ENCODE measurements around the gene DOCK6. TPM values are rescaled to one million over a fixed set of nuclear protein-coding genes. Genes with fewer than 3 reads are reported as not detected.

Gene DOCK6
- total RNA-seq, 1 donor from 2014 or later: 65.8 TPM

GRCh38 chr19:11264452-11265176 lies 2.3 kb upstream of the DOCK6 start:
- TF ChIP-seq, protein P1, sequence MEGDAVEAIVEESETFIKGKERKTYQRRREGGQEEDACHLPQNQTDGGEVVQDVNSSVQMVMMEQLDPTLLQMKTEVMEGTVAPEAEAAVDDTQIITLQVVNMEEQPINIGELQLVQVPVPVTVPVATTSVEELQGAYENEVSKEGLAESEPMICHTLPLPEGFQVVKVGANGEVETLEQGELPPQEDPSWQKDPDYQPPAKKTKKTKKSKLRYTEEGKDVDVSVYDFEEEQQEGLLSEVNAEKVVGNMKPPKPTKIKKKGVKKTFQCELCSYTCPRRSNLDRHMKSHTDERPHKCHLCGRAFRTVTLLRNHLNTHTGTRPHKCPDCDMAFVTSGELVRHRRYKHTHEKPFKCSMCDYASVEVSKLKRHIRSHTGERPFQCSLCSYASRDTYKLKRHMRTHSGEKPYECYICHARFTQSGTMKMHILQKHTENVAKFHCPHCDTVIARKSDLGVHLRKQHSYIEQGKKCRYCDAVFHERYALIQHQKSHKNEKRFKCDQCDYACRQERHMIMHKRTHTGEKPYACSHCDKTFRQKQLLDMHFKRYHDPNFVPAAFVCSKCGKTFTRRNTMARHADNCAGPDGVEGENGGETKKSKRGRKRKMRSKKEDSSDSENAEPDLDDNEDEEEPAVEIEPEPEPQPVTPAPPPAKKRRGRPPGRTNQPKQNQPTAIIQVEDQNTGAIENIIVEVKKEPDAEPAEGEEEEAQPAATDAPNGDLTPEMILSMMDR (IDR thresholded peaks at IDR 0.05): no peak
- TF ChIP-seq POLR2AphosphoS5 (IDR thresholded peaks at IDR 0.05; ENCODE audit: insufficient read depth in 1 of 2, low read depth in 1 of 2) (peak; percentile 61 to 78), POLR2A (IDR thresholded peaks at IDR 0.05) (no peak)
- H3K9me3 ChIP-seq: no peaks in the 10 kb centered on the region
- peak overlapping the region; percentile 66 for H3K27ac ChIP-seq
- intact Hi-C loops (cut with DNase I): no loop called here
- no peaks in the 10 kb centered on the region for H3K36me3 ChIP-seq
- no peak for DNase-seq (ENCODE audit: extremely low spot score in 2 of 2)
- H3K27me3 ChIP-seq: no peaks in the 10 kb centered on the region
- H3K4me1 ChIP-seq: peaks cover 40% of the 10 kb centered on the region
- no peak overlapping the region for H3K4me3 ChIP-seq

DNA sequence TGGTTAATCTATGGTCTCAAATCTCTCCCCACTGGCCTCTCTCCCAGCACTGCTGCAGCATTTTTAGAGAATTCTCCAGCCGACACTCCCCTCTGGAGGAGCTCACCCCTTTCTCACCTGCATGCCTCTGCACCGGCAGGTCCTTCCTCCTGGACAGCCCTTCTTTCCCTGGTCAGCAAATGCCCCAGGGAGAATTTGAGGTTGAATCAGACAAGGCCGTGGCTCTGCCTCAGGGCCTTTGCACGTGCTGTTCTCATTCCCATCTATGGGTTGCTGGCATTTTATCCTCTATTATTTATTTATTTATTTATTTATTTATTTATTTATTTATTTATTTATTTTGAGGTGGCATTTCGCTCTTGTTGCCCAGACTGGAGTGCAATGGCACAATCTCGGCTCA lies 1.4 kb upstream of the DOCK6 start:
- Histone ChIP-seq H3K27me3 (no peaks in the 10 kb centered on the region), H3K4me3 (no peak overlapping the region), H3K9me3 (no peaks in the 10 kb centered on the region), H3K27ac (no peak overlapping the region), H3K36me3 (no peaks in the 10 kb centered on the region), H3K4me1 (peaks cover 31% of the 10 kb centered on the region)
- no peak for TF ChIP-seq POLR2AphosphoS5 (IDR thresholded peaks at IDR 0.05; ENCODE audit: insufficient read depth in 1 of 2, low read depth in 1 of 2)
- TF ChIP-seq, protein P1 (IDR thresholded peaks at IDR 0.05): no peak
- no peak for DNase-seq (ENCODE audit: extremely low spot score in 2 of 2)
- intact Hi-C loops (cut with DNase I): no loop called here

DNA sequence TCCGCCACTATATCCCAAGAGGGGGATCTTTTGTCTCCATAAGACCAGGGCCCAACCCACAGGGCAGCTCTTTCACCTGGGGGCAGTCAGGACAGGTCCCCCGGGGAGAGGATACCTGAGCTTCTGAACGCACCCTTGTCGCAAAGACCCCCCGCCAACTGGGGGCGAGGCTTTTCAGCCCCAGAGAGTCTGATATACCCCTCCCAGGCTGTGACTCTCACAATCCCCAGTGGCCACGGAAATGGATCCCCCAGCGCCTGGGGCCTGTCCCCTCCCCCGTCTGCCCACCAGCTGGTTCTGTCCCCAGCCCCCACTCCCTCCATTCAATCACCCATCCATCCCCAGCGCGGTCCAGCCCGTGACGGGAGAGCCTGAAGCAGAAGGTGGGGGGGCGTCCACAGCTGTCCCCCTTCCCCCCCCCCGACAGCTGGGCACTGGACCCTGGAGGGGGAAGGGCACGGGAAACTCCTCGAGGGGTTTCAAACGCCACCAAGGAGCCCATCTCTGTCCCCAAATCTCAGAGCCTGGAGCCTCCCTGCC lies 823 bp downstream of the DOCK6 start:
- Histone ChIP-seq H3K27ac (peak overlapping the region; percentile 82), H3K4me3 (peak overlapping the region; percentile 84 to 98), H3K9me3 (no peaks in the 10 kb centered on the region), H3K4me1 (peaks cover 30% of the 10 kb centered on the region), H3K36me3 (no peaks in the 10 kb centered on the region), H3K27me3 (no peaks in the 10 kb centered on the region)
- DNase-seq (ENCODE audit: extremely low spot score in 2 of 2): no peak
- TF ChIP-seq, protein P1 (IDR thresholded peaks at IDR 0.05): no peak
- TF ChIP-seq POLR2AphosphoS5 (IDR thresholded peaks at IDR 0.05; ENCODE audit: insufficient read depth in 1 of 2, low read depth in 1 of 2): no peak
- no peak for TF ChIP-seq POLR2A (IDR thresholded peaks at IDR 0.05)
- intact Hi-C loops (cut with DNase I): no loop called here

DNA sequence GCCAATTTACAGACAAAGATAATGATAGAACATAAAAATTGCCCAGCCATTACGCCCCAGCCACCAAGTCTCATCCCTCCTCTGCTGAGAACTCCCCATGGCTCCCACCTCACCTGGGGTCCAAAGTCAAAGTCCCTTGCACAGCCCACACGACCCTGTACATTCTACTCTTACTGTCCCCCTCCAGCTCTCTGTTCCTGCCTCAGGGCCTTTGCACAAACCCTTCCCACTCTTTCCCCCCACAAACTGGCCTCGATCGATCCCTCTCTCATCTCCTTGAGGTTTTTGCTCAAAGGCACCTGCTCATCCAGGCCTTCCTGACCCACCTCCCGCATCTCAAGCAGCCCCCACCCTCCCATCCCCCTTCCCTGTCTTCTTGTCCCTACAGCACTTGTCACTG lies 1.3 kb downstream of the DOCK6 start:
- DNase-seq (ENCODE audit: extremely low spot score in 2 of 2): no peak
- no peaks in the 10 kb centered on the region for H3K9me3 ChIP-seq
- TF ChIP-seq, protein P1 (IDR thresholded peaks at IDR 0.05): no peak
- TF ChIP-seq POLR2A (IDR thresholded peaks at IDR 0.05) (no peak), POLR2AphosphoS5 (IDR thresholded peaks at IDR 0.05; ENCODE audit: insufficient read depth in 1 of 2, low read depth in 1 of 2) (no peak)
- H3K36me3 ChIP-seq: no peaks in the 10 kb centered on the region
- intact Hi-C loops (cut with DNase I): no loop called here
- peaks cover 30% of the 10 kb centered on the region for H3K4me1 ChIP-seq
- H3K4me3 ChIP-seq: peak overlapping the region; percentile 84 to 98
- no peaks in the 10 kb centered on the region for H3K27me3 ChIP-seq
- peak overlapping the region; percentile 82 for H3K27ac ChIP-seq

GRCh38 chr19:11257846-11258380 lies 4.4 kb downstream of the DOCK6 start:
- H3K36me3 ChIP-seq: no peaks in the 10 kb centered on the region
- H3K27ac ChIP-seq: no peak overlapping the region
- no peak for DNase-seq (ENCODE audit: extremely low spot score in 2 of 2)
- H3K4me3 ChIP-seq: no peak overlapping the region
- H3K4me1 ChIP-seq: peaks cover 13% of the 10 kb centered on the region
- intact Hi-C loops (cut with DNase I): no loop called here
- TF ChIP-seq, protein P1 (IDR thresholded peaks at IDR 0.05): no peak
- no peak for TF ChIP-seq POLR2AphosphoS5 (IDR thresholded peaks at IDR 0.05; ENCODE audit: insufficient read depth in 1 of 2, low read depth in 1 of 2)
- no peak for TF ChIP-seq POLR2A (IDR thresholded peaks at IDR 0.05)
- H3K27me3 ChIP-seq: no peaks in the 10 kb centered on the region
- no peaks in the 10 kb centered on the region for H3K9me3 ChIP-seq
